WI38 (cell line): ENCODE data around the gene PPP2R5D.
A peak's percentile ranks its signal among the peaks of the same experiment; 100 is the strongest.

Experiments used
- H3K4me3 ChIP-seq: 2 replicates; pipeline ENCODE4 v1.5.1; 2011; ENCODE audit warnings: low read depth, mild to moderate bottlenecking, control low read depth, low read length
- CTCF ChIP-seq: IDR thresholded peaks from 2 replicates; pipeline ENCODE4 v1.5.1; 2012; ENCODE audit warnings: low read depth, mild to moderate bottlenecking, control low read depth, low read length

The PPP2R5D gene

GRCh38 chr6:43052225-43052841 lies 68.0 kb downstream of the PPP2R5D start:
- no peak for TF ChIP-seq CTCF
- peak overlapping the region; percentile 74 for H3K4me3 ChIP-seq

GRCh38 chr6:43052842-43053544 lies 68.6 kb downstream of the PPP2R5D start:
- no peak for TF ChIP-seq CTCF
- peak overlapping the region; percentile 74 for H3K4me3 ChIP-seq

GRCh38 chr6:43053545-43054205 lies 69.3 kb downstream of the PPP2R5D start, which contains the start of gene CUL7:
Gene CUL7 (minus strand): TSS chr6:43053851. CDS start chr6:43052788, 1,063 bp downstream.
- TF ChIP-seq CTCF: no peak
- H3K4me3 ChIP-seq: peak within 1 kb of the TSS; percentile 74

- no peak for TF ChIP-seq CTCF
- H3K4me3 ChIP-seq: peak overlapping the region; percentile 74
These were observed 70.0 kb downstream of the PPP2R5D start for GRCh38 chr6:43054206-43054943.

- TF ChIP-seq CTCF: no peak
- no peak overlapping the region for H3K4me3 ChIP-seq
These were observed 71.6 kb downstream of the PPP2R5D start for GRCh38 chr6:43055966-43056365.

- TF ChIP-seq CTCF: no peak
- peak overlapping the region; percentile 99 for H3K4me3 ChIP-seq
These were observed 74.2 kb downstream of the PPP2R5D start for GRCh38 chr6:43058531-43058930.
